Measurements from ENCODE around the gene CD70. TPM values are rescaled to one million over a fixed set of nuclear protein-coding genes. Genes with fewer than 3 reads are reported as not detected.
A peak's percentile ranks its signal among the peaks of the same experiment; 100 is the strongest.
"Not testable (repeated sequence)": the region's sequence is repeated elsewhere in the genome, so short reads cannot be mapped to it uniquely, and the experiment has no call there.

The CD70 gene
- polyA plus RNA-seq, 4 donors, result 0.15 to 0.89 TPM; not detected in 2

DNA sequence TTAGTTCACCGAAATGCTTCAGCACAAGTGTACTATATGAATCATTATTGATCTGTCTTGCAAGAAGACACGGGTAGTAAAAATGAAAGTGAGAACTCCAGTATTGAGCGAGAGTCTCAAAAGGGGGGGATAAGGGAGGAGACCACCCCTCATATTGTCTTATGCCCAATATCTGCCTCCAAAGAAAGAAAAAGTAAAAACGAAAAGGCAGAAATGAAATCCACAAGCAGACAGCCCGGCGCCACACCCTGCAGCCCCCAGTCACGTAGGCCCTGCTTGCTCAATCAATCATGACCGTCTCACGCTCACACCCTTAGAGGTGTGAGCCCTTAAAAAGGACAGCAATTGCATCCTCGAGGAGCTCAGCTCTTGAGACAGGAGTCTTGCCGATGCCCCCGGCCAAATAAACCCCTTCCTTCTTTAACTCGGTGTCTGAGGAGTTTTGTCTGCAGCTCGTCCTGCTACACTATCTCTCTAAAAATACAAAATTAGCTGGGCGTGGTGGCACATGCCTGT, 10.6 kb upstream of the CD70 start:
- not testable (repeated sequence) for H3K9me3 ChIP-seq (ENCODE audit: control insufficient read depth in 2 of 2, insufficient read depth in 1 of 2, low read depth in 1 of 2, low read length in 1 of 2); H3K4me1 ChIP-seq (ENCODE audit: control insufficient read depth in 3 of 3, insufficient read depth in 2 of 3, low read depth in 1 of 3, low read length in 2 of 3); FAIRE-seq; H3K27me3 ChIP-seq (ENCODE audit: control insufficient read depth in 3 of 3, insufficient read depth in 3 of 3, low read length in 3 of 3); DNase-seq; H3K36me3 ChIP-seq (ENCODE audit: control insufficient read depth in 3 of 3, insufficient read depth in 2 of 3, low read depth in 1 of 3, low read length in 3 of 3); H3K27ac ChIP-seq (ENCODE audit: low read depth in 1 of 3, low read length in 2 of 3)
- 63 to 68% (median 67%) methylated on average over 15 of the region's 15 CpGs for WGBS, 3 donors
- H3K4me3 ChIP-seq (ENCODE audit: low read depth in 1 of 3, low read length in 3 of 3), result peak overlapping the region in 1 of 3 donors; percentile 15

DNA sequence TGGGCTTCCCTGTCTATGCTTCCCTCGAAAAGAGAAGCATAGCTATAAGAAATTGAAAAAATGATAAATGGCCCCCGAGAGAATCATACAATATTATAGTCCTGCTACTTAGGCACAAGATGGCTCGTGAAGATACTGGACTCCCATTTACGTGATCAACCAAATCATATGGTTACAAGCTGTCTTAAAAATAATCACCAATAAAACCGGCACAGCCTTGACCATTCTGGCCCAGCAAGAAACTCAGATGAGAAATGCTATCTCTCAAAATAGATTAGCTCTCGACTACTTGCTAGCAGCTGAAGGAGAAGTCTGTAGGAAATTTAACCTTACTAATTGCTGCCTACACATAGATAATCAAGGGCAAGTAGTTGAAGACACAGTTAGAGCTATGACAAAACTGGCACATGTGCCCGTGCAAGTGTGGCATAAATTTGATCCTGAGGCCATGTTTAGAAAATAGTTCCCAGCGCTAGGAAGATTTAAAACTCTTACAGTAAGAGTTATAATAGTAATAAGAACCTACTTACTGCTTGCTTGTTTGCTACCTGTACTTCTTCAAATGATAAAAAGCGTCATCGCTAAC, 10.1 kb upstream of the CD70 start:
- H3K27ac ChIP-seq (ENCODE audit: low read depth in 1 of 3, low read length in 2 of 3); H3K36me3 ChIP-seq (ENCODE audit: control insufficient read depth in 3 of 3, insufficient read depth in 2 of 3, low read depth in 1 of 3, low read length in 3 of 3); H3K4me3 ChIP-seq (ENCODE audit: low read depth in 1 of 3, low read length in 3 of 3); H3K9me3 ChIP-seq (ENCODE audit: control insufficient read depth in 2 of 2, insufficient read depth in 1 of 2, low read depth in 1 of 2, low read length in 1 of 2); H3K27me3 ChIP-seq (ENCODE audit: control insufficient read depth in 3 of 3, insufficient read depth in 3 of 3, low read length in 3 of 3); DNase-seq; H3K4me1 ChIP-seq (ENCODE audit: control insufficient read depth in 3 of 3, insufficient read depth in 2 of 3, low read depth in 1 of 3, low read length in 2 of 3); FAIRE-seq: not testable (repeated sequence)
- WGBS, 3 donors, result 73 to 80% (median 79%) methylated on average over 10 of the region's 10 CpGs

DNA sequence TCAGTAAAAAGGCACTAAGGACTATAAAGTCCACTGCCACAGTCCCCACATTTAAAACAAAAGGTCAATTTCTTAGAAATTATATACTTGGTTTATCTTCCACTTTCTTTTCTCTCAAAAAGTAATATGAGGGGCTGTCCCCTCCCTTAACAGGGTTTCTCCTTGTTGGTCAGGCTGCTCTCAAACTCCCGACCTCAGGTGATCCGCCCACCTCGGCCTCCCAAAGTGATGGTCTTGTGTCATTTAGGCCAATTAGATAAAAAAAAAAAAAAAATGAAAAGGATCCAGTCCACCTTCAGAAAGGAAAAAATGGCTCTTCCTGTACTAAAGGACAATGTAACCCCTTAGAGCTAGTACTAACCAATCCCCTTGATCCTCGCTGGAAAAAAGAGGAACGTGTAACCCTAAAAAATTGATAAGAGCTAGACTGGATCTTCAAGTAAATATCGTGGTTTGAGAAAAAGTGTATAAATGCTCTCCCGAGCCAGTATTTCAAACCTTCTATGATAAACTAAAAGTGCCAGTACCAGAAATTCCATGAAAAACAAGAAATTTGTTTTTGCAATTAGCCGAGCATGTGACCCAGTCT, 9.0 kb upstream of the CD70 start:
- WGBS, 3 donors, result 78 to 80% (median 80%) methylated on average over 8 of the region's 8 CpGs
- FAIRE-seq (no peak), DNase-seq (no peak)
- Histone ChIP-seq H3K4me3 (ENCODE audit: low read depth in 1 of 3, low read length in 3 of 3) (no peak overlapping the region), H3K36me3 (ENCODE audit: control insufficient read depth in 3 of 3, insufficient read depth in 2 of 3, low read depth in 1 of 3, low read length in 3 of 3) (no peaks in the 10 kb centered on the region), H3K4me1 (ENCODE audit: control insufficient read depth in 3 of 3, insufficient read depth in 2 of 3, low read depth in 1 of 3, low read length in 2 of 3) (no peaks in the 10 kb centered on the region), H3K27ac (ENCODE audit: low read depth in 1 of 3, low read length in 2 of 3) (no peak overlapping the region), H3K27me3 (ENCODE audit: control insufficient read depth in 3 of 3, insufficient read depth in 3 of 3, low read length in 3 of 3) (no peaks in the 10 kb centered on the region), H3K9me3 (ENCODE audit: control insufficient read depth in 2 of 2, insufficient read depth in 1 of 2, low read depth in 1 of 2, low read length in 1 of 2) (peaks cover 0 to 4% of the 10 kb centered on the region in 2 donors)

DNA sequence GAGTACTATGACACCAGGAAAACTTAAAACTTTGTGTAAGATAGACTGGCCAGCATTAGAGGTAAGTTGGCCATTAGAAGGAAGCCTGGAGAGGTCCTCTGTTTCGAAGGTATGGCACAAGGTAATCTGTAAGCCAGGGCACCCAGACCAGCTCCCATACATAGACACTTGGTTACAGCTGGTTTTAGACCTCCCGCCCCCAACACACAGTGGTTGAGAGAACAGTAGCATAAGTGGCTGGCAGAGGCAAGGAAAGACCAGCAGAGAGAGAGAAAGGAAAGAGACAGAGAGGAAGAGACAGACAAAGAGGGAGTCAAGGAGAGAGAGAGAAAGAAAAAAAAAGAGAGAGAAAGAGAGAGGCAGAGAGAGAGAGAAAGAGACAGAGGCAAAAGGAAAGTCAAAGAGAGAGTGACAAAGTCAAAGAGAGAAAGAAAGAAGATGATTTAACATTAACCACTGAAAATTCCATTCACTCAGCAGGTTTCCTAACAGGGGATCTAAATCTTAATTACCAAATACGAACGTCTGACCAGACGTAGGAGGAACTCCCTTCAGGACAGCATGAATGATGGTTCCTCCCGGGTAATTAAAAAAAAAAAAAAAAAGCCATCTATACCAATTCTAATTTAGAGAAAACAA, 7.4 kb upstream of the CD70 start:
- H3K4me3 ChIP-seq (ENCODE audit: low read depth in 1 of 3, low read length in 3 of 3); H3K4me1 ChIP-seq (ENCODE audit: control insufficient read depth in 3 of 3, insufficient read depth in 2 of 3, low read depth in 1 of 3, low read length in 2 of 3); H3K27ac ChIP-seq (ENCODE audit: low read depth in 1 of 3, low read length in 2 of 3); FAIRE-seq; H3K27me3 ChIP-seq (ENCODE audit: control insufficient read depth in 3 of 3, insufficient read depth in 3 of 3, low read length in 3 of 3); H3K36me3 ChIP-seq (ENCODE audit: control insufficient read depth in 3 of 3, insufficient read depth in 2 of 3, low read depth in 1 of 3, low read length in 3 of 3); DNase-seq; H3K9me3 ChIP-seq (ENCODE audit: control insufficient read depth in 2 of 2, insufficient read depth in 1 of 2, low read depth in 1 of 2, low read length in 1 of 2): not testable (repeated sequence)
- WGBS, 3 donors, result 50 to 69% (median 53%) methylated on average over 6 of the region's 6 CpGs

DNA sequence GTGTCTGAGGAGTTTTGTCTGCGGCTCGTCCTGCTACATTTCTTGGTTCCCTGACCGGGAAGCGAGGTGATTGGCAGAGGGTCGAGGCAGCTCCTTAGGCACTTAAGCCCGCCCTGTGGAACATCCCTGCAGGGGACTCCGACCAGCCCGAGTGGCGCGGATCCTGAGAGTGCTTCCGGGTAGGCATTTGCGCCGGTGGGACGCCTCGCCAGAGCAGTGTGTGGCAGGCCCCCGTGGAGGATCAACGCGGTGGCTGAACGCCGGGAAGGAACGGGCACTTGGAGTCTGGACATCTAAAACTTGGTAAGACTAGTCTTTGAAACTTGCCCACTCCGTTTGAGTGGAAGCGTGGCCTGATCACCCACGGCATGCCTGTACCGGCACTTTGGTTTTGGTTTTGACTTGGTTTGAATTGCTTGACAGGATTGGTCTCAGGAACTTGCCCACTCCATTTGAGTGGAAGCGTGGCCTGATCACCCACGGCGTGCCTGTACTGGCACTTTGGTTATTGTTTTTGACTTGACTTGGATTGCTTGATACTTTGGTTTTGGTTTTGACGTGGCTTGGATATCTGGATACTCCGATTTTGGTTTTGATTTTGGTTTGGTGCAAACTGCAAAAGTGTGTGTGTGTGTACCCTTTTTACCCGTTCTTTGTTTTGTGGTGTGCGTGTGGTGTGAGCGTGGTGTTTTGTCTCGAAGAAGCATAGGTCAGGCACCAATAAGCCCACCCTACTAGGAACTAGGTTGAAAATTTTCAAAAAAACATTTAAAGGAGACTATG, 6.7 kb upstream of the CD70 start:
- FAIRE-seq; H3K9me3 ChIP-seq (ENCODE audit: control insufficient read depth in 2 of 2, insufficient read depth in 1 of 2, low read depth in 1 of 2, low read length in 1 of 2); H3K36me3 ChIP-seq (ENCODE audit: control insufficient read depth in 3 of 3, insufficient read depth in 2 of 3, low read depth in 1 of 3, low read length in 3 of 3); DNase-seq; H3K27me3 ChIP-seq (ENCODE audit: control insufficient read depth in 3 of 3, insufficient read depth in 3 of 3, low read length in 3 of 3); H3K4me1 ChIP-seq (ENCODE audit: control insufficient read depth in 3 of 3, insufficient read depth in 2 of 3, low read depth in 1 of 3, low read length in 2 of 3); H3K27ac ChIP-seq (ENCODE audit: low read depth in 1 of 3, low read length in 2 of 3); H3K4me3 ChIP-seq (ENCODE audit: low read depth in 1 of 3, low read length in 3 of 3): not testable (repeated sequence)
- 86 to 92% (median 91%) methylated on average over 34 of the region's 34 CpGs for WGBS, 3 donors

DNA sequence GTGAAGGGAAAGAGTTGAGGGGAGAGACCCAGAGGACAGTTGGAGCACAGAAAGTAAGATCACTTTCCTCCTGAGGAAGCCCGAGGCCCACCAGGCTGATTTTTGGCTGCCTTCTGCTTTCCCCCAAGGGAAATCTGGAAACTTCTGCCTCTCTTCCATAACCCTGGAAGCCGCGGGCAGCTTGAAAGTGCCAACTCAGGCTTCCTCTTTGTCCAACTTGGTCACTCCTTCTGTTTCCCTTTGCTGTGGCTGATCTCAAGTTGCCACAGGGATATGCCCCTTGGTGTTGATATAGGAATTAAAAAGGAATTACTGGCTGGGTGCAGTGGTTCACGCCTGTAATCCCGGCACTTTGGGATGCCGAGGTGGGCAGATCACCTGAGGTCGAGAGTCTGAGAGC, 5.7 kb upstream of the CD70 start:
- peaks cover 0 to 8% (median 0%) of the 10 kb centered on the region in 3 donors for H3K27me3 ChIP-seq (ENCODE audit: control insufficient read depth in 3 of 3, insufficient read depth in 3 of 3, low read length in 3 of 3)
- no peaks in the 10 kb centered on the region for H3K4me1 ChIP-seq (ENCODE audit: control insufficient read depth in 3 of 3, insufficient read depth in 2 of 3, low read depth in 1 of 3, low read length in 2 of 3)
- DNase-seq (no peak), FAIRE-seq (no peak)
- no peaks in the 10 kb centered on the region for H3K36me3 ChIP-seq (ENCODE audit: control insufficient read depth in 3 of 3, insufficient read depth in 2 of 3, low read depth in 1 of 3, low read length in 3 of 3)
- H3K9me3 ChIP-seq (ENCODE audit: control insufficient read depth in 2 of 2, insufficient read depth in 1 of 2, low read depth in 1 of 2, low read length in 1 of 2), result peaks cover 0 to 4% of the 10 kb centered on the region in 2 donors
- no peak overlapping the region for H3K4me3 ChIP-seq (ENCODE audit: low read depth in 1 of 3, low read length in 3 of 3)
- 86 to 90% (median 89%) methylated on average over 7 of the region's 7 CpGs for whole genome bisulfite sequencing, 3 donors
- H3K27ac ChIP-seq (ENCODE audit: low read depth in 1 of 3, low read length in 2 of 3), result no peak overlapping the region

DNA sequence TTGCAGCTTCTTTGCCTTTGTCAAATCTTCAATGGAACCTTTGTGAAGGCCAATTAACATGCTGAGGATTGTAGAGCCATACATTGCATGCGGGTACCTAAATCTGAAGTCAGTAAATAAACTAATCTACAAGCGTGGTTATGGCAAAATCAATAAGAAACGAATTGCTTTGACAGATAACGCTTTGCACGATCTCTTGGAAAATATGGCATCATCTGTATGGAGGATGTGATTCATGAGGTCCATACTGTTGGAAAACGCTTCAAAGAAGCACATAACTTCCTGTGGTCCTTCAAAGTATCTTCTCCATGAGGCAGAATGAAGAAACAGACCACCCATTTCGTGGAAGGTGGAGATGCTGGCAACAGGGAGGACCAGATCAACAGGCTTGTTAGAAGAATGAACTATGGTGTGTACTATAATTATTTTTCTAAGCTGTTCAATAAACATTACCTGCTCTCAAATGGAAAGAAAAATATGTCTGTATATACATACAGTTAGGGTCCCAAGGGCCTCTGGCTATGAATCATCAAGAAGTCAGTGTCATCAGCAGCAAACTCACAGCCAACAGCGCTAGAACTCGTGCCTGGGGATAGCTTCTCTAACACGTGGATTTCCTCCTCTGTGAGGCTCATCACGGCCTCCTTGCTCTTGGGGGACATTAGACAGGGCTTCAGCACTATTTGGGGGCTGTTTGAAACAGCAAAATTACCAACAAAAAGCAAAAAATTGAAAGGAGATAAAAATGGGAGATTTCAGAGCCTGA, 2.9 kb upstream of the CD70 start:
- FAIRE-seq, result no peak
- WGBS, 3 donors, result 25 to 55% (median 30%) methylated on average over 11 of the region's 11 CpGs
- no peak for DNase-seq
- H3K36me3 ChIP-seq (ENCODE audit: control insufficient read depth in 3 of 3, insufficient read depth in 2 of 3, low read depth in 1 of 3, low read length in 3 of 3), result no peaks in the 10 kb centered on the region
- H3K9me3 ChIP-seq (ENCODE audit: control insufficient read depth in 2 of 2, insufficient read depth in 1 of 2, low read depth in 1 of 2, low read length in 1 of 2), result peaks cover 0 to 4% of the 10 kb centered on the region in 2 donors
- no peak overlapping the region for H3K27ac ChIP-seq (ENCODE audit: low read depth in 1 of 3, low read length in 2 of 3)
- no peaks in the 10 kb centered on the region for H3K4me1 ChIP-seq (ENCODE audit: control insufficient read depth in 3 of 3, insufficient read depth in 2 of 3, low read depth in 1 of 3, low read length in 2 of 3)
- H3K4me3 ChIP-seq (ENCODE audit: low read depth in 1 of 3, low read length in 3 of 3), result no peak overlapping the region
- H3K27me3 ChIP-seq (ENCODE audit: control insufficient read depth in 3 of 3, insufficient read depth in 3 of 3, low read length in 3 of 3), result peaks cover 3 to 34% (median 13%) of the 10 kb centered on the region in 3 donors

Measured in small intestine (tissue), 7 donors.